ENCODE measurements around the gene LRMDA. TPM values are rescaled to one million over a fixed set of nuclear protein-coding genes. Genes with fewer than 3 reads are reported as not detected.
A peak's percentile ranks its signal among the peaks of the same experiment; 100 is the strongest.

Gene LRMDA
- total RNA-seq, 4 donors from 2014 or later = 1.4 to 23.1 (median 3.6) TPM

- H3K27ac ChIP-seq = no peak overlapping the region
- no peaks in the 10 kb centered on the region for H3K36me3 ChIP-seq
- H3K9me3 ChIP-seq = no peaks in the 10 kb centered on the region
- no peak overlapping the region for H3K4me3 ChIP-seq
- no peaks in the 10 kb centered on the region for H3K4me1 ChIP-seq
- no peak for DNase-seq
- H3K27me3 ChIP-seq = no peaks in the 10 kb centered on the region
- no peak for TF ChIP-seq POLR2A (IDR thresholded peaks at IDR 0.05)
- TF ChIP-seq CTCF (IDR thresholded peaks at IDR 0.05) = no peak
Measured at GRCh38 chr10:75962395-75963061, 531.1 kb downstream of the LRMDA start.

- H3K36me3 ChIP-seq = no peaks in the 10 kb centered on the region
- H3K9me3 ChIP-seq = no peaks in the 10 kb centered on the region
- H3K4me3 ChIP-seq = no peak overlapping the region
- H3K4me1 ChIP-seq = no peaks in the 10 kb centered on the region
- no peak for TF ChIP-seq CTCF (IDR thresholded peaks at IDR 0.05)
- H3K27ac ChIP-seq = no peak overlapping the region
- no peaks in the 10 kb centered on the region for H3K27me3 ChIP-seq
- DNase-seq = no peak
Measured at GRCh38 chr10:75967491-75967890, 536.1 kb downstream of the LRMDA start.

GRCh38 chr10:75969031-75969430 lies 537.6 kb downstream of the LRMDA start:
- H3K9me3 ChIP-seq = no peaks in the 10 kb centered on the region
- peaks cover 0 to 4% (median 0%) of the 10 kb centered on the region in 4 donors for H3K4me1 ChIP-seq
- H3K27ac ChIP-seq = no peak overlapping the region
- H3K27me3 ChIP-seq = no peaks in the 10 kb centered on the region
- TF ChIP-seq POLR2A (IDR thresholded peaks at IDR 0.05) = no peak
- TF ChIP-seq CTCF (IDR thresholded peaks at IDR 0.05) = no peak
- no peaks in the 10 kb centered on the region for H3K36me3 ChIP-seq
- DNase-seq = no peak
- no peak overlapping the region for H3K4me3 ChIP-seq

- TF ChIP-seq CTCF (IDR thresholded peaks at IDR 0.05) (no peak), POLR2A (IDR thresholded peaks at IDR 0.05) (no peak)
- H3K9me3 ChIP-seq = no peaks in the 10 kb centered on the region
- H3K36me3 ChIP-seq = no peaks in the 10 kb centered on the region
- H3K4me1 ChIP-seq = peaks cover 0 to 4% (median 0%) of the 10 kb centered on the region in 4 donors
- H3K4me3 ChIP-seq = no peak overlapping the region
- no peak for DNase-seq
- H3K27me3 ChIP-seq = no peaks in the 10 kb centered on the region
- peak overlapping the region in 2 of 4 donors; percentile 12 to 46 for H3K27ac ChIP-seq
Measured at GRCh38 chr10:75971402-75972211, 540.2 kb downstream of the LRMDA start.

- no peak overlapping the region for H3K4me3 ChIP-seq
- no peak for TF ChIP-seq POLR2A (IDR thresholded peaks at IDR 0.05)
- H3K4me1 ChIP-seq = peaks cover 0 to 4% (median 0%) of the 10 kb centered on the region in 4 donors
- no peaks in the 10 kb centered on the region for H3K9me3 ChIP-seq
- H3K36me3 ChIP-seq = no peaks in the 10 kb centered on the region
- DNase-seq = no peak
- no peaks in the 10 kb centered on the region for H3K27me3 ChIP-seq
- peak overlapping the region in 3 of 4 donors; percentile 16 to 46 (median 17) for H3K27ac ChIP-seq
Measured at GRCh38 chr10:75972491-75973276, 541.3 kb downstream of the LRMDA start.
